Measurements from ENCODE around the gene KIF21B.

DNA sequence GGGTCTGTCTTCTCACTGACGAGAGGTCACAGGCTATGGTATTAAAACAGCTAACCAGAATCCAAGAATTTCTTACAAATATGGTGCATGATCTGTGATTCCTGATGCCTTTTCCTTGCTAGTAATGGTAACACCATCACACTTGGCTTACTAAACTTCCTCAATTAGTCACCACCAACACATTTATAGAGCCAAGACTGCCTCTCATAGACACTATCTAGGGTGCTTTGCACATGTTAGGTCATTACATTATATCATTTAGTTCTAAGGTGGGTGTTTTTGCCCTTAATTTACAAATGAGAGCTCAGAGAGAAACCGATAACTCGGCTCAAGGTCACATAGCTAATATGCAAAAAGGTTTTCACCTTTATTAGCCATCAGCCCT, 8.7 kb downstream of the KIF21B start:
- TF ChIP-seq, protein P1, sequence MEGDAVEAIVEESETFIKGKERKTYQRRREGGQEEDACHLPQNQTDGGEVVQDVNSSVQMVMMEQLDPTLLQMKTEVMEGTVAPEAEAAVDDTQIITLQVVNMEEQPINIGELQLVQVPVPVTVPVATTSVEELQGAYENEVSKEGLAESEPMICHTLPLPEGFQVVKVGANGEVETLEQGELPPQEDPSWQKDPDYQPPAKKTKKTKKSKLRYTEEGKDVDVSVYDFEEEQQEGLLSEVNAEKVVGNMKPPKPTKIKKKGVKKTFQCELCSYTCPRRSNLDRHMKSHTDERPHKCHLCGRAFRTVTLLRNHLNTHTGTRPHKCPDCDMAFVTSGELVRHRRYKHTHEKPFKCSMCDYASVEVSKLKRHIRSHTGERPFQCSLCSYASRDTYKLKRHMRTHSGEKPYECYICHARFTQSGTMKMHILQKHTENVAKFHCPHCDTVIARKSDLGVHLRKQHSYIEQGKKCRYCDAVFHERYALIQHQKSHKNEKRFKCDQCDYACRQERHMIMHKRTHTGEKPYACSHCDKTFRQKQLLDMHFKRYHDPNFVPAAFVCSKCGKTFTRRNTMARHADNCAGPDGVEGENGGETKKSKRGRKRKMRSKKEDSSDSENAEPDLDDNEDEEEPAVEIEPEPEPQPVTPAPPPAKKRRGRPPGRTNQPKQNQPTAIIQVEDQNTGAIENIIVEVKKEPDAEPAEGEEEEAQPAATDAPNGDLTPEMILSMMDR (conservative IDR thresholded peaks at IDR 0.05; ENCODE audit: low read length), result no peak
- TF ChIP-seq EZH2phosphoT487 (IDR thresholded peaks at IDR 0.05; ENCODE audit: borderline replicate concordance), result no peak
